Activated naive CD8-positive, alpha-beta T cell treated with anti-CD3 and anti-CD28 coated beads for 36 hours (primary cell): Measurements from ENCODE around the gene HYDIN. TPM values are rescaled to one million over a fixed set of nuclear protein-coding genes. Genes with fewer than 3 reads are reported as not detected.

ENCODE experiments used
- DNase-seq: peaks from one replicate; pipeline ENCODE4 v3.0.0; 2021
- H3K27ac Mint-ChIP-seq: one replicate; pipeline ENCODE4 v1.8.0; 2022; ENCODE audit warnings: mild to moderate bottlenecking, moderate library complexity, mixed read lengths
- H3K27me3 Mint-ChIP-seq: one replicate; pipeline ENCODE4 v1.8.0; 2022; ENCODE audit warnings: mild to moderate bottlenecking, mixed read lengths
- H3K36me3 Mint-ChIP-seq: one replicate; pipeline ENCODE4 v1.8.0; 2021; ENCODE audit warnings: mild to moderate bottlenecking, mixed read lengths
- H3K4me1 Mint-ChIP-seq: one replicate; pipeline ENCODE4 v1.8.0; 2021; ENCODE audit warnings: mixed read lengths
- H3K4me3 Mint-ChIP-seq: one replicate; pipeline ENCODE4 v1.8.0; 2022; ENCODE audit warnings: mild to moderate bottlenecking, moderate library complexity, mixed read lengths
- H3K9me3 Mint-ChIP-seq: one replicate; pipeline ENCODE4 v1.8.0; 2022; ENCODE audit warnings: mixed read lengths
- total RNA-seq, 2 experiments: library from RNA; stranded (reverse); gene quantifications; one replicate each; pipeline ENCODE4 v1.2.3, GENCODE V29; 2021

The HYDIN gene
- total RNA-seq, 2 experiments from 2014 or later, result not detected

GRCh38 chr16:70788668-70789594 is 441.6 kb downstream of the HYDIN start:
- DNase-seq, result no peak
- no peaks in the 10 kb centered on the region for H3K27me3 Mint-ChIP-seq
- no peaks in the 10 kb centered on the region for H3K9me3 Mint-ChIP-seq

DNA sequence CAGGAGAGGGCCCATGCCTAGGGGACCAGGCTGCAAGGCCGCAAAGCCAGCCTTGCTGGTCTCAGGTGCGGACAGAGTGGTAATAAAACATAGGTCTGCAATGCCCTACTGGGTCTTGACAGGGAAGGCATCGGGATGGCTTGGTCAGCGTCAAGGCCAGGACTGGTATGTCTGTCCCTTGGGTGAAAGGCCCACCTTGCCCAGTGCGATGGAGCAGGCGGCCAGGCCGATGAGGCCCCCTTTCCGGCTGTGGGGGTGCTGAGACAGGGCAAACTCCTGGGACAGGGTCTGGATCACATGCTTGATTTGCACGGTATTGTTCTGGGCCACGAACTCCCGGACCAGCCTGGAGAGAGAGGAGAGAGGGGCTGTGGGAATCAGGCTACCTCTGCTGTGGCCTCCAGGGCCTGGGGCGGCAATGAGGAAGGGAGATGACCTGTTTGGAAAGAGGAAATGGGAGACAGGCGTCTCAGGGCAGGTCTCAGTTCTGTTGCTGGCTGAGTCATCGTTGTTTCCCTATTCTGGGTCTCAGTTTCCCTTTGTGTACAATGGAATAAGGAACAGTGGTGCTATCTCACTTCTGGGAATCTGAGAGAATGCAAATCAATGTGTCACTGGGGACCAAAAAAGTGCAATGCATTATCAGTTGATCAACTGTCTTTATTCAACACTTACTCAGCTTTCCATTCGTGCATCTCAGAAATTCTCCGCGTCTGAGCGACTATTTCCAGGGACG is 444.3 kb downstream of the HYDIN start:
- DNase-seq, result no peak
- H3K36me3 Mint-ChIP-seq, result peaks cover 23% of the 10 kb centered on the region
- peaks cover 8% of the 10 kb centered on the region for H3K4me1 Mint-ChIP-seq
- H3K27ac Mint-ChIP-seq, result no peak overlapping the region
- H3K4me3 Mint-ChIP-seq, result no peak overlapping the region
- no peaks in the 10 kb centered on the region for H3K27me3 Mint-ChIP-seq
- peaks cover 5% of the 10 kb centered on the region for H3K9me3 Mint-ChIP-seq

More at GRCh38 chr16:70788668-70789594, 441.6 kb downstream of the HYDIN start:
- Mint-ChIP-seq H3K4me1 (peaks cover 13% of the 10 kb centered on the region), H3K4me3 (no peak overlapping the region), H3K27ac (no peak overlapping the region), H3K36me3 (no peaks in the 10 kb centered on the region)

- Mint-ChIP-seq H3K36me3 (peaks cover 35% of the 10 kb centered on the region), H3K27ac (no peak overlapping the region), H3K4me1 (peaks cover 3% of the 10 kb centered on the region), H3K4me3 (no peak overlapping the region), H3K27me3 (no peaks in the 10 kb centered on the region), H3K9me3 (peaks cover 5% of the 10 kb centered on the region)
- no peak for DNase-seq
Observed at GRCh38 chr16:70784692-70785555, 445.6 kb downstream of the HYDIN start.

DNA sequence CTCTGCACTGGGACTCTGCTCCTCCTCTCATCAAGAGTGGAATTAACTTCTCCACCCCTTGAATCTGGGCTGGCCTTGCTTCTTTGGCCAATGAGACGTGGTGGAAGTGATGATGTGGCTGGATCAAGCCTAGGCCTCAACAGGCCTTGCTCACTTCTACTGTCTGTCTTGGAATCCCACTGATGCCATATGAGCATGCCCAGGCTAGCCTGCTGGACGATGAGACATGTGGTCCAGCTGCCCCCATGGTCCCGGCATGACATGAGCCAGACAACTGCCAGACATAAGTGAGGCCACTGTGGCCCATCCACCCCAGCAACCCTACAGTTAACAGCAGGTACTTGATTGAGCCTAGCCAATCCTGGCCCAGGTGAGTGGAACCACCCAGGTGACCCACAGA is 448.3 kb downstream of the HYDIN start:
- peaks cover 5% of the 10 kb centered on the region for H3K9me3 Mint-ChIP-seq
- no peak for DNase-seq
- H3K4me3 Mint-ChIP-seq, result no peak overlapping the region
- H3K27ac Mint-ChIP-seq, result no peak overlapping the region
- peaks cover 35% of the 10 kb centered on the region for H3K36me3 Mint-ChIP-seq
- no peaks in the 10 kb centered on the region for H3K27me3 Mint-ChIP-seq
- H3K4me1 Mint-ChIP-seq, result peaks cover 3% of the 10 kb centered on the region

DNA sequence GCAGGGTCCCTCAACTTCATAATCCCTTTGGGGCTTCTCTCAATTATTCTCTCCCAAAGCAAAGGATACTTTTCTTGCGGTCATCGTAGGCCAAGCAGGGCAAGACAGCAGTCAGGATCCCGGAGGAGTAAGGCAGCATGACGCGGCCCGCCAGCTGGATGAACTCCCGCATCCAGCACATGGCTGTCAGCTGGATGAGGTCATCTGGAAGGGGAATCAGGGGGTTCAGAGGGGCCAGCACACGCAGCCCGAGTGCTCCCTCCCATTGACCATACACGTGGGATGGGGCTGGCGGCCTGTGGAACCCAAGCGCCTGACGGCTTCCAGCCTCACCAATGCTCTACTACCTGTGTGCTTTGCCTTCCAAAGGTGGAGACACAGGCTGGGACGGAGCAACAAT is 448.7 kb downstream of the HYDIN start:
- Mint-ChIP-seq H3K4me3 (no peak overlapping the region), H3K9me3 (peaks cover 5% of the 10 kb centered on the region), H3K27ac (no peak overlapping the region), H3K36me3 (peaks cover 35% of the 10 kb centered on the region), H3K4me1 (peaks cover 2% of the 10 kb centered on the region), H3K27me3 (no peaks in the 10 kb centered on the region)
- DNase-seq, result no peak

DNA sequence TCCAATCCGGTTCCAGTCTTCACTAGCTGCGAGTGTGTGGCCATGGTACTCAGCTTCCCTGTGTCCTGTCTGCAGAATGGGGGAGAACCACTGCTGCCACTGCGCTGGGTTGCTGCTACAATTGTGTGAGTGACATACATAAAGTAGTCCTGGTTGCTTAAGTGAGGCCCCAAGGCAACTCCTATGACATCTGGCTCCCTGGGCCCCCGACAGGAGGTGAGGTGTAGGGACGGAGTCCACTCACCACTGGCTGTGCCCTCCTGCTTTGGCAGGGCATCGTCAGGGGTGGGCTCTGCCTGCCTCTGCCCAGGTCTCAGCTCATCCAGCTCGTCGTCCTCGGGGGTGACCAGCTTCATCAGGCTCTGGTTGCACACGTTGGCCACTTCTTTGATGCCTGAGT is 450.0 kb downstream of the HYDIN start:
- Mint-ChIP-seq H3K27me3 (no peaks in the 10 kb centered on the region), H3K36me3 (peaks cover 35% of the 10 kb centered on the region), H3K27ac (no peak overlapping the region), H3K9me3 (peaks cover 5% of the 10 kb centered on the region), H3K4me3 (no peak overlapping the region), H3K4me1 (no peaks in the 10 kb centered on the region)
- no peak for DNase-seq

GRCh38 chr16:70779361-70779760 is 451.2 kb downstream of the HYDIN start:
- peaks cover 35% of the 10 kb centered on the region for H3K36me3 Mint-ChIP-seq
- H3K4me3 Mint-ChIP-seq, result no peak overlapping the region
- peaks cover 5% of the 10 kb centered on the region for H3K9me3 Mint-ChIP-seq
- no peak for DNase-seq
- H3K27me3 Mint-ChIP-seq, result no peaks in the 10 kb centered on the region
- H3K27ac Mint-ChIP-seq, result no peak overlapping the region
- H3K4me1 Mint-ChIP-seq, result no peaks in the 10 kb centered on the region

DNA sequence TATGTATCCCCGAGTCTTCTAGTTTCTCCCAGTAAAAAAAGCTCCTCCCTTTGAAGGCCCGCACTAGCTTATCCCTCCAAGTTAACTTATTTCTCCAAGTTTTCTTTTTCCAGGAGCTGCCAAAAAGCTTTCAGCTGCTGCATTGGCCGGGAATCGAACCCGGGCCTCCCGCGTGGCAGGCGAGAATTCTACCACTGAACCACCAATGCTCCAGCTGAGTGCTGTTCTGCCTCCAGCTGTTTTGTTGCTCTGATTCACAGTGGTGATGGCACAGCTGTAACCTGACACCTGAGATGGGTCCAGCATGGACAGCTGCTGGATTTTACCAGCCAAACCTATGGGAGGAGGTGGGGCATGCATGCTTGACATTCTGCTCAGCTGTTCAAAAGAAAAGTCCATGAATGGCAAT is 451.6 kb downstream of the HYDIN start:
- Mint-ChIP-seq H3K4me3 (no peak overlapping the region), H3K27ac (no peak overlapping the region), H3K9me3 (peaks cover 5% of the 10 kb centered on the region), H3K27me3 (no peaks in the 10 kb centered on the region), H3K36me3 (peaks cover 38% of the 10 kb centered on the region), H3K4me1 (no peaks in the 10 kb centered on the region)
- no peak for DNase-seq

- H3K27me3 Mint-ChIP-seq, result no peaks in the 10 kb centered on the region
- no peak overlapping the region for H3K4me3 Mint-ChIP-seq
- H3K9me3 Mint-ChIP-seq, result peaks cover 5% of the 10 kb centered on the region
- peaks cover 31% of the 10 kb centered on the region for H3K36me3 Mint-ChIP-seq
- no peak for DNase-seq
- H3K4me1 Mint-ChIP-seq, result no peaks in the 10 kb centered on the region
- no peak overlapping the region for H3K27ac Mint-ChIP-seq
Observed at GRCh38 chr16:70777973-70778406, 452.5 kb downstream of the HYDIN start.

DNA sequence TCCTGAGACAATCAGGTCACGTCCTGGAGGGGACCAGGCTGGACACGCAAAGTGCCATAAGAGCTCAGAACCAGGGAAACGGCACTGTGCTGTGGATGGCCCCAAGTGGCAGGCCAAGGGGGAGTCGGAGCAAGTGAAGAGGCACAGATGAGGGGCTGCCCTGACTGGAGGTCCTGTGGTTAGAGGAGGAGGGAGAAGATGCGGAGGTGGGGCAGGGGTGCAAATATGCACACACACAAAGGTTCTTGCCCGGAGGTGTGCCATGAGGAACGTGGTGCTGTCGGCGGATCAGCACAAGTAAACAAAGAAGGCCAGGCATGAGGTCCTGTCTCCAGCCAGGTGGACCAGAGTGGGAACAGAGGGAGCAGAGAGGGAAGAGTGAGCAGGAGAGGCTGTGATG is 453.0 kb downstream of the HYDIN start:
- H3K4me3 Mint-ChIP-seq, result no peak overlapping the region
- H3K27ac Mint-ChIP-seq, result no peak overlapping the region
- H3K36me3 Mint-ChIP-seq, result peaks cover 28% of the 10 kb centered on the region
- no peaks in the 10 kb centered on the region for H3K4me1 Mint-ChIP-seq
- no peak for DNase-seq
- H3K9me3 Mint-ChIP-seq, result peaks cover 5% of the 10 kb centered on the region
- no peaks in the 10 kb centered on the region for H3K27me3 Mint-ChIP-seq

GRCh38 chr16:70775399-70775798 is 455.1 kb downstream of the HYDIN start:
- peaks cover 10% of the 10 kb centered on the region for H3K36me3 Mint-ChIP-seq
- H3K27me3 Mint-ChIP-seq, result no peaks in the 10 kb centered on the region
- no peak for DNase-seq
- H3K4me1 Mint-ChIP-seq, result peaks cover 2% of the 10 kb centered on the region
- H3K27ac Mint-ChIP-seq, result no peak overlapping the region
- no peaks in the 10 kb centered on the region for H3K9me3 Mint-ChIP-seq
- H3K4me3 Mint-ChIP-seq, result no peak overlapping the region

DNA sequence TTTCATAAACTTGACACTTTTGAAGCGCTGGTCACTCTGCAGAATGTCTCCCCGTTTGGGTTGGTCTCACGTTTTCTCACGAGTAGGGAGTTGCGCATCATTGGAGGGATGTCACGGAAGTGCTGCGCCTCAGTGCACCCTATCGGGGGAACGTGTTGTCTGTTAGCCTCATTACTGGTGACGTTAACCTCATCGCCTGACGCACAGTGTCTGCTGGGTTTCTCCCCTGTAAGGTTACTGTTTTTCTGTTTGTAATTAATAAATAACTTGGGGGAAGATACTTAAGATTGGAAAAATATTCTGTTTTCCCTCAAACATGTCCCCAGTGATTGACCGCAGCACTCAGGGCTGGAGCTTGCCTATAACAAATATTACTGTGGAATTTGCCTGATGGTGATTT is 456.3 kb downstream of the HYDIN start:
- Mint-ChIP-seq H3K4me1 (peaks cover 2% of the 10 kb centered on the region), H3K36me3 (peaks cover 17% of the 10 kb centered on the region), H3K27me3 (no peaks in the 10 kb centered on the region), H3K9me3 (no peaks in the 10 kb centered on the region), H3K4me3 (no peak overlapping the region), H3K27ac (no peak overlapping the region)
- DNase-seq, result no peak

DNA sequence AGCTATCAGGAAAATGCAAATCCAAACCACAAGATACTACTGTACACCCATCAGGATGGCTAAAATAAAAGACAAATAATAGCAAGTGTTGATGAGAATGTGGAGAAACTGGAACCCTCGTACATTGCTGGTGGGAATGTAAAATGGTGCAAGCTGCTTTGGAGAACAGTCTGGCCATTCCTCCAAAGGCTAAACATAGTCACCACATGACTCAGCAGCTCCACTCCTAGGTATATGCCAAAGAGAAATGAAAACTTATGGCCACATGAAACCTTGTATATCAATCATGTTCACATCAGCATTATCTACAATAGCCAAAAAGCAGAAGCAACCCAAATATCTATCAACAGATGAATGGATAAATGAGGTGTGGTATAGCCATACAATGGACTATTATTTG is 458.0 kb downstream of the HYDIN start:
- H3K4me3 Mint-ChIP-seq, result no peak overlapping the region
- no peak for DNase-seq
- H3K36me3 Mint-ChIP-seq, result peaks cover 17% of the 10 kb centered on the region
- no peak overlapping the region for H3K27ac Mint-ChIP-seq
- peaks cover 2% of the 10 kb centered on the region for H3K4me1 Mint-ChIP-seq
- no peaks in the 10 kb centered on the region for H3K9me3 Mint-ChIP-seq
- H3K27me3 Mint-ChIP-seq, result no peaks in the 10 kb centered on the region

GRCh38 chr16:70770626-70771552 is 459.6 kb downstream of the HYDIN start:
- Mint-ChIP-seq H3K27me3 (no peaks in the 10 kb centered on the region), H3K36me3 (peaks cover 17% of the 10 kb centered on the region), H3K4me3 (no peak overlapping the region), H3K9me3 (no peaks in the 10 kb centered on the region), H3K27ac (no peak overlapping the region), H3K4me1 (peaks cover 2% of the 10 kb centered on the region)
- peak; percentile 63 for DNase-seq
